SK-N-SH (cell line): ENCODE results near the gene ST3GAL6. TPM values are rescaled to one million over a fixed set of nuclear protein-coding genes. Genes with fewer than 3 reads are reported as not detected.

Experiments used
- CTCF ChIA-PET: fragments of 300-600, 350-600 bp; formaldehyde crosslinking; extraction: SDS; loops from one replicate; lab custom pipeline; 2021; lab: Yijun Ruan, JAX
- POLR2A ChIA-PET: fragments of 350-600 bp; sonication (Branson Sonifier 250); formaldehyde crosslinking; extraction: SDS; loops from one replicate; lab custom pipeline; 2020; ENCODE audit warnings: antibody characterized with exemption, inconsistent platforms; lab: Yijun Ruan, JAX
- DNase-seq: peaks from one replicate; pipeline ENCODE4 v3.0.0; 2012
- H2AFZ ChIP-seq: fragments of 200-600 bp; sonication (generic); 2 replicates; pipeline ENCODE4 v1.8.1; 2016; ENCODE audit warnings: antibody characterized with exemption, mild to moderate bottlenecking, low read depth
- H3F3A ChIP-seq: fragments of 200-600 bp; sonication (generic); replicated peaks from 2 replicates; pipeline ENCODE3; 2016; ENCODE audit warnings: antibody characterized with exemption, mild to moderate bottlenecking; ENCODE audit not compliant: insufficient read depth
- H3K27ac ChIP-seq, 2 experiments: fragments of 200-500 bp in 1 of 2; fragments of 200-600 bp in 1 of 2; sonication (Bioruptor generic) in 1 of 2; sonication (generic), shearing (Covaris generic) in 1 of 2; 2 replicates each; pipeline versions ENCODE4 v1.5.1 to v1.6.1; 2014 to 2016; ENCODE audit warnings: low read depth in 2 of 2, inconsistent platforms in 1 of 2, low read length in 1 of 2, mild to moderate bottlenecking in 1 of 2, mixed read lengths in 1 of 2
- H3K27me3 ChIP-seq: fragments of 200-600 bp; sonication (generic), shearing (Covaris generic); 2 replicates; pipeline ENCODE4 v1.6.1; 2016; ENCODE audit warnings: mixed run types; ENCODE audit not compliant: insufficient read depth
- H3K36me3 ChIP-seq, 2 experiments: fragments of 200-500 bp in 1 of 2; fragments of 200-600 bp in 1 of 2; sonication (Bioruptor generic) in 1 of 2; sonication (generic) in 1 of 2; replicated peaks in 1 of 2; 2 replicates each; pipeline versions ENCODE3 to v1.5.1; 2014 to 2016; ENCODE audit warnings: low read length in 1 of 2, mild to moderate bottlenecking in 1 of 2; ENCODE audit not compliant: insufficient read depth in 2 of 2, control insufficient read depth in 1 of 2
- H3K4me1 ChIP-seq, 2 experiments: fragments of 200-500 bp in 1 of 2; fragments of 200-600 bp in 1 of 2; sonication (Bioruptor generic) in 1 of 2; sonication (generic), shearing (Covaris generic) in 1 of 2; 2 replicates each; pipeline versions ENCODE4 v1.5.1 to v1.6.1; 2014 to 2016; ENCODE audit warnings: low read depth in 1 of 2, low read length in 1 of 2, mixed run types in 1 of 2; ENCODE audit not compliant: insufficient read depth in 2 of 2, control insufficient read depth in 1 of 2
- H3K4me2 ChIP-seq: fragments of 200-600 bp; sonication (generic), shearing (Covaris generic); 2 replicates; pipeline ENCODE4 v1.6.1; 2017; ENCODE audit warnings: mixed run types
- H3K4me3 ChIP-seq, 2 experiments: fragments of 200-500 bp in 1 of 2; fragments of 200-600 bp in 1 of 2; sonication (Bioruptor generic) in 1 of 2; sonication (generic), shearing (Covaris generic) in 1 of 2; 2 replicates each; pipeline versions ENCODE4 v1.5.1 to v1.8.1; 2014 to 2016; ENCODE audit warnings: low read depth in 2 of 2, inconsistent platforms in 1 of 2, low read length in 1 of 2, mild to moderate bottlenecking in 1 of 2, mixed read lengths in 1 of 2, moderate library complexity in 1 of 2
- H3K79me2 ChIP-seq: fragments of 200-600 bp; sonication (generic); 2 replicates; pipeline ENCODE4 v1.8.1; 2017; ENCODE audit warnings: mild to moderate bottlenecking; ENCODE audit not compliant: insufficient read depth
- H3K9ac ChIP-seq: fragments of 200-600 bp; sonication (generic); 2 replicates; pipeline ENCODE4 v1.6.1; 2017; ENCODE audit warnings: mixed run types
- H3K9me2 ChIP-seq: fragments of 200-600 bp; sonication (generic); 2 replicates; pipeline ENCODE4 v1.6.1; 2017; ENCODE audit warnings: mixed run types
- H3K9me3 ChIP-seq: fragments of 200-600 bp; sonication (generic); 2 replicates; pipeline ENCODE4 v1.6.1; 2017; ENCODE audit warnings: mixed run types, mild to moderate bottlenecking, moderate library complexity
- H4K20me1 ChIP-seq: fragments of 200-600 bp; sonication (generic); 2 replicates; pipeline ENCODE4 v1.6.1; 2017; ENCODE audit warnings: mild to moderate bottlenecking, mixed run types; ENCODE audit not compliant: insufficient read depth
- CHD2 ChIP-seq: fragments of 150-350 bp; IDR thresholded peaks from 2 replicates; pipeline ENCODE4 v1.6.1; 2018; ENCODE audit warnings: low read length; ENCODE audit not compliant: partially characterized antibody
- EP300 ChIP-seq, 2 experiments: IDR thresholded peaks; 2 replicates each; pipeline versions ENCODE4 v1.4.0 to v1.6.1; 2012; ENCODE audit warnings: borderline replicate concordance in 1 of 2, low read depth in 1 of 2, low read length in 1 of 2
- EZH2phosphoT487 ChIP-seq: fragments of 200-600 bp; sonication (generic); IDR thresholded peaks from 2 replicates; pipeline ENCODE4 v1.6.1; 2017; ENCODE audit warnings: low read depth, mixed run types, mild to moderate bottlenecking, antibody characterized with exemption, moderate library complexity, borderline replicate concordance
- FOSL2 ChIP-seq: IDR thresholded peaks from 2 replicates; pipeline ENCODE4 v1.4.0; 2012; ENCODE audit warnings: low read depth, mild to moderate bottlenecking, moderate library complexity, borderline replicate concordance
- FOXJ3 ChIP-seq: sonication (generic); formaldehyde crosslinking; IDR thresholded peaks from 2 replicates; pipeline ENCODE4 v1.5.1; 2020; ENCODE audit warnings: mild to moderate bottlenecking, missing genetic modification reagents
- FOXM1 ChIP-seq: IDR thresholded peaks from 2 replicates; pipeline ENCODE4 v1.4.0; 2012; ENCODE audit warnings: low read depth, mild to moderate bottlenecking
- JUND ChIP-seq: IDR thresholded peaks from 2 replicates; pipeline ENCODE4 v1.4.0; 2012
- MXI1 ChIP-seq: IDR thresholded peaks from 2 replicates; pipeline ENCODE4 v1.6.1; 2012; ENCODE audit warnings: mild to moderate bottlenecking, low read depth, low read length, improper control_type of control experiment
- NFIC ChIP-seq: IDR thresholded peaks from 2 replicates; pipeline ENCODE4 v1.4.0; 2012; ENCODE audit warnings: borderline replicate concordance
- RAD21 ChIP-seq: IDR thresholded peaks from 2 replicates; pipeline ENCODE4 v1.6.1; 2012; ENCODE audit warnings: mild to moderate bottlenecking, low read length
- RCOR1 ChIP-seq: fragments of 150-350 bp; IDR thresholded peaks from 2 replicates; pipeline ENCODE4 v1.6.1; 2017; ENCODE audit warnings: antibody characterized with exemption, low read length
- RFX5 ChIP-seq: IDR thresholded peaks from 2 replicates; pipeline ENCODE4 v1.6.1; 2012; ENCODE audit warnings: mild to moderate bottlenecking, improper control_type of control experiment, low read length
- RXRA ChIP-seq: IDR thresholded peaks from 2 replicates; pipeline ENCODE4 v1.4.0; 2012; ENCODE audit warnings: low read depth, mild to moderate bottlenecking, borderline replicate concordance
- SMC3 ChIP-seq: IDR thresholded peaks from 2 replicates; pipeline ENCODE4 v1.6.1; 2012; ENCODE audit warnings: low read depth, low read length, improper control_type of control experiment
- TAF1 ChIP-seq: IDR thresholded peaks from 2 replicates; pipeline ENCODE4 v1.6.1; 2012; ENCODE audit warnings: low read depth, mild to moderate bottlenecking, low read length, moderate library complexity, borderline replicate concordance
- TCF12 ChIP-seq: IDR thresholded peaks from 2 replicates; pipeline ENCODE4 v1.4.0; 2012
- WGBS: methylation state at CpG from one replicate; pipeline ENCODE4 v1.1.6; 2017; ENCODE audit warnings: low lambda C conversion rate; 5-methylcytosine and 5-hydroxymethylcytosine counted together
- polyA plus RNA-seq, 3 experiments: library from polyadenylated mRNA; depleted of rRNA; stranded (reverse); fragments of >200 nt; gene quantifications; 2 replicates each; pipeline ENCODE4 v1.2.3, GENCODE V29; 2012
- TF ChIP-seq, protein P1 (sequence below): IDR thresholded peaks from 2 replicates; pipeline ENCODE4; 2012
- TF ChIP-seq, protein P2 (sequence below): IDR thresholded peaks from 2 replicates; pipeline ENCODE4 v1.6.1; 2012; ENCODE audit warnings: mild to moderate bottlenecking, low read depth, low read length, moderate library complexity
- TF ChIP-seq, protein P3 (sequence below): IDR thresholded peaks from 2 replicates; pipeline ENCODE4 v1.4.0; 2012; ENCODE audit warnings: low read depth, borderline replicate concordance

Gene ST3GAL6
- polyA plus RNA-seq, 1 of the 3 experiments (the other 2 are of a cell fraction) = 16.3 TPM

DNA sequence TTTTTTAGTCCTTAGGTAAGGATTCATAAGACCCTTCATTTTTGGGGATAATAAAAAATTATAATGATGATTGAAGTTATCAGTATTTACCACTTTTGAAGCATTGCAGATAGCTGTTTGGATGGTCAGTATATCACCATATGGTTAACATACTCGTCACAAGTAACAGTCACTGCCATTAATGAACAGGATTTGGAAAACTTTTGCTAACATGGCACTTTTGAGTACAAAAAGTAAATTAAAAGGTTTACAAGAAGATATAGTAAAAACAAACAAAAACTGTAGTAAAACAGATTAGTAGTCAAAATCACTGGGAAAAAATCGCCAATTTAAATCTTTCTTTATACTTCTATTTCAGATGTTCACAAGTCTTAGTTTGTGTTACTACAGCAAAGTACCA lies 37.8 kb upstream of the ST3GAL6 start:
- no peaks in the 10 kb centered on the region for H3K27me3 ChIP-seq
- WGBS = 83% methylated on average over 2 of the region's 2 CpGs
- ChIA-PET POLR2A (no interaction called here), CTCF (interaction anchor here (2.4 to 2.6 kb wide), 2 partner anchors 15 to 123 kb away, joined by 10 to 13 read pairs; no protein-coding TSS in a partner anchor)
- H3K27ac ChIP-seq = peak overlapping the region in 1 of 2 experiments; percentile 24; a peak in 1 of 4 replicates
- H3K4me3 ChIP-seq = no peak overlapping the region
- H3K79me2 ChIP-seq = no peaks in the 10 kb centered on the region
- no peaks in the 10 kb centered on the region for H4K20me1 ChIP-seq
- H3F3A ChIP-seq = peaks cover 6% of the 10 kb centered on the region
- H3K4me2 ChIP-seq = no peak overlapping the region
- TF ChIP-seq CHD2 (no peak), JUND (no peak)
- H3K9ac ChIP-seq = no peak overlapping the region
- no peak overlapping the region for H2AFZ ChIP-seq
- no peaks in the 10 kb centered on the region for H3K9me3 ChIP-seq
- H3K36me3 ChIP-seq = no peaks in the 10 kb centered on the region
- peaks cover 0 to 5% of the 10 kb centered on the region in 2 experiments; a peak in 3 of 4 replicates for H3K4me1 ChIP-seq
- DNase-seq = no peak
- H3K9me2 ChIP-seq = no peaks in the 10 kb centered on the region

DNA sequence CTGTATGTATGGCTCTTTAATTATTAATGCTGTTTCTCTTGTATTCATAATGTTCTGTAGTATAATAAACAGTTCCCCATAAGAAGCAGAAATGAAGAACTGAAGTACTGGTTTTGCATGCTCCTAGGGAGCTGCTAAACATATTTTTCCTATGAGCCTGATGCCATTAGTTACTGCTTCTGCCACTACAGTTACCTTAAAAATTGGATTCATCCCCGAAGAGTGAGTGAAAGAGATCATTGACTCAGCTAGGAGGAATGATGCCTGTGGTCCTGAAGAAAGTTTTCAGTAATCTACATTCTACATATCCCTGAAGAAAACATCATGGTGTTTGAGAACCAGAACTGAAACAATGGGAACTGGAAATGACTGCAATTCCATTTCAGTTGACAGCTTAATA lies 37.1 kb upstream of the ST3GAL6 start:
- Histone ChIP-seq H4K20me1 (no peaks in the 10 kb centered on the region), H3K36me3 (no peaks in the 10 kb centered on the region), H3F3A (peaks cover 6% of the 10 kb centered on the region), H3K27me3 (no peaks in the 10 kb centered on the region), H3K79me2 (no peaks in the 10 kb centered on the region), H3K9ac (no peak overlapping the region), H3K4me1 (peaks cover 0 to 7% of the 10 kb centered on the region in 2 experiments; a peak in 3 of 4 replicates), H2AFZ (no peak overlapping the region), H3K4me3 (no peak overlapping the region), H3K4me2 (no peak overlapping the region), H3K27ac (peak overlapping the region; percentile 14 to 24; a peak in 3 of 4 replicates), H3K9me2 (no peaks in the 10 kb centered on the region), H3K9me3 (no peaks in the 10 kb centered on the region)
- 10% methylated on average over 1 of the region's 1 CpG for WGBS
- POLR2A ChIA-PET = no interaction called here
- CTCF ChIA-PET = interaction anchor here (1.2 to 2.6 kb wide), 3 partner anchors 15 to 124 kb away, joined by 4 to 13 read pairs (median 10); no protein-coding TSS in a partner anchor
- DNase-seq = no peak
- TF ChIP-seq RCOR1 (no peak), TCF12 (no peak), MXI1 (no peak), JUND (peak; percentile 34; the same call in 1 of the 2 replicates), SMC3 (no peak), FOXJ3 (no peak), EP300 (IDR thresholded peaks at IDR 0.05; ENCODE audit: borderline replicate concordance in 1 of 2, low read depth in 1 of 2, low read length in 1 of 2) (no peak), RXRA (no peak), FOSL2 (peak; percentile 59), RAD21 (no peak), TAF1 (no peak), RFX5 (no peak), NFIC (no peak), FOXM1 (no peak), EZH2phosphoT487 (no peak)
- TF ChIP-seq, protein P1, sequence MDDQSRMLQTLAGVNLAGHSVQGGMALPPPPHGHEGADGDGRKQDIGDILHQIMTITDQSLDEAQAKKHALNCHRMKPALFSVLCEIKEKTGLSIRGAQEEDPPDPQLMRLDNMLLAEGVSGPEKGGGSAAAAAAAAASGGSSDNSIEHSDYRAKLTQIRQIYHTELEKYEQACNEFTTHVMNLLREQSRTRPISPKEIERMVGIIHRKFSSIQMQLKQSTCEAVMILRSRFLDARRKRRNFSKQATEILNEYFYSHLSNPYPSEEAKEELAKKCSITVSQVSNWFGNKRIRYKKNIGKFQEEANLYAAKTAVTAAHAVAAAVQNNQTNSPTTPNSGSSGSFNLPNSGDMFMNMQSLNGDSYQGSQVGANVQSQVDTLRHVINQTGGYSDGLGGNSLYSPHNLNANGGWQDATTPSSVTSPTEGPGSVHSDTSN = peak; percentile 49
- TF ChIP-seq, protein P2, sequence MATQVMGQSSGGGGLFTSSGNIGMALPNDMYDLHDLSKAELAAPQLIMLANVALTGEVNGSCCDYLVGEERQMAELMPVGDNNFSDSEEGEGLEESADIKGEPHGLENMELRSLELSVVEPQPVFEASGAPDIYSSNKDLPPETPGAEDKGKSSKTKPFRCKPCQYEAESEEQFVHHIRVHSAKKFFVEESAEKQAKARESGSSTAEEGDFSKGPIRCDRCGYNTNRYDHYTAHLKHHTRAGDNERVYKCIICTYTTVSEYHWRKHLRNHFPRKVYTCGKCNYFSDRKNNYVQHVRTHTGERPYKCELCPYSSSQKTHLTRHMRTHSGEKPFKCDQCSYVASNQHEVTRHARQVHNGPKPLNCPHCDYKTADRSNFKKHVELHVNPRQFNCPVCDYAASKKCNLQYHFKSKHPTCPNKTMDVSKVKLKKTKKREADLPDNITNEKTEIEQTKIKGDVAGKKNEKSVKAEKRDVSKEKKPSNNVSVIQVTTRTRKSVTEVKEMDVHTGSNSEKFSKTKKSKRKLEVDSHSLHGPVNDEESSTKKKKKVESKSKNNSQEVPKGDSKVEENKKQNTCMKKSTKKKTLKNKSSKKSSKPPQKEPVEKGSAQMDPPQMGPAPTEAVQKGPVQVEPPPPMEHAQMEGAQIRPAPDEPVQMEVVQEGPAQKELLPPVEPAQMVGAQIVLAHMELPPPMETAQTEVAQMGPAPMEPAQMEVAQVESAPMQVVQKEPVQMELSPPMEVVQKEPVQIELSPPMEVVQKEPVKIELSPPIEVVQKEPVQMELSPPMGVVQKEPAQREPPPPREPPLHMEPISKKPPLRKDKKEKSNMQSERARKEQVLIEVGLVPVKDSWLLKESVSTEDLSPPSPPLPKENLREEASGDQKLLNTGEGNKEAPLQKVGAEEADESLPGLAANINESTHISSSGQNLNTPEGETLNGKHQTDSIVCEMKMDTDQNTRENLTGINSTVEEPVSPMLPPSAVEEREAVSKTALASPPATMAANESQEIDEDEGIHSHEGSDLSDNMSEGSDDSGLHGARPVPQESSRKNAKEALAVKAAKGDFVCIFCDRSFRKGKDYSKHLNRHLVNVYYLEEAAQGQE = no peak
- TF ChIP-seq, protein P3, sequence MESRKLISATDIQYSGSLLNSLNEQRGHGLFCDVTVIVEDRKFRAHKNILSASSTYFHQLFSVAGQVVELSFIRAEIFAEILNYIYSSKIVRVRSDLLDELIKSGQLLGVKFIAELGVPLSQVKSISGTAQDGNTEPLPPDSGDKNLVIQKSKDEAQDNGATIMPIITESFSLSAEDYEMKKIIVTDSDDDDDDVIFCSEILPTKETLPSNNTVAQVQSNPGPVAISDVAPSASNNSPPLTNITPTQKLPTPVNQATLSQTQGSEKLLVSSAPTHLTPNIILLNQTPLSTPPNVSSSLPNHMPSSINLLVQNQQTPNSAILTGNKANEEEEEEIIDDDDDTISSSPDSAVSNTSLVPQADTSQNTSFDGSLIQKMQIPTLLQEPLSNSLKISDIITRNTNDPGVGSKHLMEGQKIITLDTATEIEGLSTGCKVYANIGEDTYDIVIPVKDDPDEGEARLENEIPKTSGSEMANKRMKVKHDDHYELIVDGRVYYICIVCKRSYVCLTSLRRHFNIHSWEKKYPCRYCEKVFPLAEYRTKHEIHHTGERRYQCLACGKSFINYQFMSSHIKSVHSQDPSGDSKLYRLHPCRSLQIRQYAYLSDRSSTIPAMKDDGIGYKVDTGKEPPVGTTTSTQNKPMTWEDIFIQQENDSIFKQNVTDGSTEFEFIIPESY = no peak
